HepG2 (cell line): ENCODE data around the gene NPHS1. TPM values are rescaled to one million over a fixed set of nuclear protein-coding genes. Genes with fewer than 3 reads are reported as not detected.
A peak's percentile ranks its signal among the peaks of the same experiment; 100 is the strongest.

Source experiments
- MBNL3 ChIP-seq: fragments of 250-450 bp; sonication (Bioruptor Pico); conservative IDR thresholded peaks from 2 replicates; pipeline ENCODE4 v1.8.0; 2022; ENCODE audit warnings: mild to moderate bottlenecking, inconsistent platforms
- ZFP82 ChIP-seq: sonication (generic); formaldehyde crosslinking; IDR thresholded peaks from 2 replicates; pipeline ENCODE4 v1.5.1; 2020; ENCODE audit warnings: mild to moderate bottlenecking, missing genetic modification reagents, borderline replicate concordance
- ZNF557 ChIP-seq: sonication (generic); formaldehyde crosslinking; IDR thresholded peaks from 2 replicates; pipeline ENCODE4 v1.4.0; 2020; ENCODE audit warnings: missing genetic modification reagents
- ZSCAN12 ChIP-seq: sonication (generic); formaldehyde crosslinking; IDR thresholded peaks from 2 replicates; pipeline ENCODE4 v1.9.0; 2021; ENCODE audit warnings: mild to moderate bottlenecking, missing genetic modification reagents
- polyA plus RNA-seq, 8 experiments: library from polyadenylated mRNA; depleted of rRNA in 3 of 8; stranded (reverse) in 7 of 8; unstranded in 1 of 8; fragments of >200 nt; fragmentation: Illumina TruSeq in 4 of 8; extraction: Trizol in 4 of 8; gene quantifications; 2 replicates each; pipeline versions ENCODE4 v1.2.1 to v1.2.3, GENCODE V29; 2011 to 2016; ENCODE audit warnings: low read depth in 4 of 8, missing spikeins in 1 of 8, mixed read lengths in 1 of 8; ENCODE audit not compliant: insufficient read depth in 1 of 8
- total RNA-seq, 5 experiments: library from RNA; depleted of rRNA; stranded (reverse); fragments of >200 nt; fragmentation: Illumina TruSeq; extraction: Trizol; gene quantifications; 2 replicates each; pipeline ENCODE4 v1.2.3, GENCODE V29; 2016; ENCODE audit warnings: low read depth in 1 of 5
- TF ChIP-seq, protein P1 (sequence below), 2 experiments: sonication (generic) in 1 of 2; formaldehyde crosslinking in 1 of 2; IDR thresholded peaks; 2 replicates each; pipeline versions ENCODE4 v1.4.0 to v1.6.1; 2016 to 2020; ENCODE audit warnings: borderline replicate concordance in 1 of 2, low read depth in 1 of 2, mild to moderate bottlenecking in 1 of 2, missing genetic modification reagents in 1 of 2

Gene NPHS1
- total and polyA plus RNA-seq, 2 of the 13 experiments (the other 11 are each of a cell fraction or from before 2014, with no cell fraction given) = not detected

DNA sequence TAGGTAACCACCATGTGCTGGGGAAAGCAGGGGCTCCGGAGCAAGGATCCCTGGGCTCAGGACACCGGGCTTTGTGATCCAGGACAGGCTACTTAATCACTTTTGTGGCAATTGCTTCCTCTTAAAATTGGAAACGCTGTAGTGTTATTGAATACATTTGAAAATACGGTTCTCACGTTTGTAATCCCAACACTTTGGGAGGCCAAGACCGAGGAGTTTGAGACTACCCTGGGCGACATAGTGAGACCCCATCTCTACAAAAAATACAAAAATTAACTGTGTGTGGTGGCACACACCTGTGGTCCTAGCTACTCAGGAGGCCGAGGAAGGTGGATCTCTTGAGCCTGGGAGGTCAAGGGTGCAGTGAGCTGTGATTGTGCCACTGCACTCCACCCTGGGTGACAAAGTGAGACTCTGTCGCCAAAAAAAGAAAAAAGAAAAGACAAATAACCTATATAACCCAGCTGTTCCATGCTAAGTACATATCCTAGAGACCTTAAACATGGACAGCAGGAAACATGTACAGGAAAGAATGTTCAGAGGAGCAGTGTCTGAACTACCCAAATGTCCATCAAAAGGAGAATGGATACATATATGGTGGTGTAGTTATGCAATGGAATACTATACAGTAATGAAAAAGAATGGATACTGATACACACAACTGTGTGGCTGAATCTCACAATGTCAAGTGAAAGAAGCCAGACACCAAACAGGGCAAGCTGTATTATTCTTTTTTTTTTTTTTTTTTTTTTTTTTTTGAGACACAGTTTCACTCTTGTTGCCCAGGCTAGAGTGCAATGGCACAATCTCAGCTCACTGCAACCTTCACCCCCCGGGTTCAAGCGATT, 39.0 kb downstream of the NPHS1 start (continued):
- TF ChIP-seq, protein P1, sequence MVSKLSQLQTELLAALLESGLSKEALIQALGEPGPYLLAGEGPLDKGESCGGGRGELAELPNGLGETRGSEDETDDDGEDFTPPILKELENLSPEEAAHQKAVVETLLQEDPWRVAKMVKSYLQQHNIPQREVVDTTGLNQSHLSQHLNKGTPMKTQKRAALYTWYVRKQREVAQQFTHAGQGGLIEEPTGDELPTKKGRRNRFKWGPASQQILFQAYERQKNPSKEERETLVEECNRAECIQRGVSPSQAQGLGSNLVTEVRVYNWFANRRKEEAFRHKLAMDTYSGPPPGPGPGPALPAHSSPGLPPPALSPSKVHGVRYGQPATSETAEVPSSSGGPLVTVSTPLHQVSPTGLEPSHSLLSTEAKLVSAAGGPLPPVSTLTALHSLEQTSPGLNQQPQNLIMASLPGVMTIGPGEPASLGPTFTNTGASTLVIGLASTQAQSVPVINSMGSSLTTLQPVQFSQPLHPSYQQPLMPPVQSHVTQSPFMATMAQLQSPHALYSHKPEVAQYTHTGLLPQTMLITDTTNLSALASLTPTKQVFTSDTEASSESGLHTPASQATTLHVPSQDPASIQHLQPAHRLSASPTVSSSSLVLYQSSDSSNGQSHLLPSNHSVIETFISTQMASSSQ (IDR thresholded peaks at IDR 0.05; ENCODE audit: low read depth) = no peak
- TF ChIP-seq, protein P1 (CRISPR knock-in tag; IDR thresholded peaks at IDR 0.05; ENCODE audit: borderline replicate concordance) = peak; percentile 40; the same call in 1 of the 2 replicates
- TF ChIP-seq ZSCAN12 (CRISPR knock-in tag) = no peak
- TF ChIP-seq ZNF557 (CRISPR knock-in tag) = no peak
- no peak for TF ChIP-seq MBNL3 (CRISPR knock-in tag)
- TF ChIP-seq ZFP82 (CRISPR knock-in tag) = no peak
